Ramos (cell line): ENCODE results near the gene DCBLD1.

Experiments used
- in situ Hi-C: fragments of 300-500 bp; cut with MboI; formaldehyde crosslinking; loops from one replicate; pipeline ENCODE4 v1.14.3; 2022; ENCODE audit warnings: low sequenced_read_pairs; ENCODE audit not compliant: unreplicated experiment

Gene DCBLD1

GRCh38 chr6:117595099-117595923, 112.8 kb downstream of the DCBLD1 start:
- in situ Hi-C loops: no loop called here

DNA sequence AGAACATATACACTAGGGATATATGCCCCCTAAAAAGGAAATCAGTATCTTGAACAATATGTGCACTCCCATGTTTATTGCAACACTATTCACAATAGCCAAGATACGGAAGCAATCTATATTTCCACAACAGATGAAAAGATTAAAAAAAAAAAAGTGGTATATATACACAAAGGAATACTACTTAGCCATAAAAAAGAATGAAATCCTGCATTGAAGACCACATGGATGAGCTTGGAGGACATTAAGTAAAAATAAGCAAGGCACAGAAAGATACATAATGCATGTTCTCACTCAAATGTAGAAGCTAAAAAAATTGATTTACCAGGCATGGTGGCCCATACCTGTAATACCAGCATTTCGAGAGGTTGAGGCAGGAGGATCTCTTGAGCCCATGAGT, 115.3 kb downstream of the DCBLD1 start:
- in situ Hi-C loops: no loop called here
